NCI-H345 (cell line): ENCODE measurements around the gene UROD.

Experiments
- DNase-seq: peaks from one replicate; lab custom pipeline; 2025; lab: John Stamatoyannopoulos, UW

Gene UROD

GRCh38 chr1:45008516-45008915 lies 3.5 kb upstream of the UROD start:
- no peak for DNase-seq

- DNase-seq, result no peak
Observed at GRCh38 chr1:45009296-45009865, 2.7 kb upstream of the UROD start.

GRCh38 chr1:45009956-45010854 lies 1.8 kb upstream of the UROD start:
- peak; percentile 28 for DNase-seq

- DNase-seq, result peak; percentile 79
Observed at GRCh38 chr1:45010855-45011811, 921 bp upstream of the UROD start, which contains the start of gene HECTD3. Gene HECTD3 (minus strand): TSS chr1:45011324. CDS start chr1:45011257, 67 bp downstream.

- peak; percentile 45 for DNase-seq
Observed at GRCh38 chr1:45012639-45013278, 705 bp downstream of the UROD start.

GRCh38 chr1:45013551-45014209 lies 1.6 kb downstream of the UROD start:
- DNase-seq, result no peak

GRCh38 chr1:45014321-45015028 lies 2.4 kb downstream of the UROD start:
- peak; percentile 66 for DNase-seq

- no peak for DNase-seq
Observed at GRCh38 chr1:45015683-45016082, 3.6 kb downstream of the UROD start.

GRCh38 chr1:45016090-45016697 lies 4.1 kb downstream of the UROD start:
- no peak for DNase-seq

GRCh38 chr1:45016767-45017166 lies 4.7 kb downstream of the UROD start:
- DNase-seq, result no peak

GRCh38 chr1:45018599-45019230 lies 6.7 kb downstream of the UROD start:
- DNase-seq, result peak; percentile 45

- no peak for DNase-seq
Observed at GRCh38 chr1:45023663-45024062, 11.6 kb downstream of the UROD start.

- DNase-seq, result no peak
Observed at GRCh38 chr1:45026446-45026845, 14.4 kb downstream of the UROD start.

- no peak for DNase-seq
Observed at GRCh38 chr1:45032837-45033236, 20.8 kb downstream of the UROD start.

GRCh38 chr1:45033356-45033755 lies 21.3 kb downstream of the UROD start:
- DNase-seq, result no peak

- no peak for DNase-seq
Observed at GRCh38 chr1:45035631-45036301, 23.7 kb downstream of the UROD start.

- DNase-seq, result no peak
Observed at GRCh38 chr1:45037456-45037855, 25.4 kb downstream of the UROD start.

- DNase-seq, result no peak
Observed at GRCh38 chr1:45038240-45038639, 26.2 kb downstream of the UROD start.
